ENCODE measurements around the gene PAQR6.

The PAQR6 gene

GRCh38 chr1:156212130-156212529, 35.7 kb downstream of the PAQR6 start:
- TF ChIP-seq CTCF (IDR thresholded peaks at IDR 0.05; ENCODE audit: control insufficient read depth, insufficient read depth, low read depth, low read length, missing control alignments): no peak
- DNase-seq (ENCODE audit: low read depth): no peak
- H3K4me3 ChIP-seq (ENCODE audit: control insufficient read depth, low read depth, low read length): peak overlapping the region; percentile 76; the same call in 1 of the 2 replicates

DNA sequence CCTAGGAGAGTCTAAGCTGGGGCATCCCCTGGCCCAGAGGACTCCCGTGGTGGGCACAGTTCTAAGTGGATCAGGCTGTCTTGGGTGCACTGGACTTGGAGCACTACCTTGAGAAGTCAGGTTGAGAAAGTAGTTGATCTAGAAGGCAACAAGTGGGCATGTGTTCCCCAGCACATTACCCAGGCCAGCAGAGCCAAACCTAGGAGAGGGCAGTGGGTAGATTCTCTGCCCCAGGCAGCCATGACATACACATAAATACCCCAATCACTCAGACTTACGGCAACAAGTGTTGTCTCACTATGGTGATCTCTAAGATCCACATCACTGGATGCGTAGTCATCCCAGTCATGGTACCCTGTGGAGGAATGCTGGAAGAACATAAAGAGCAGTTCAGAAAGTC, 36.6 kb downstream of the PAQR6 start:
- no peak for TF ChIP-seq CTCF (IDR thresholded peaks at IDR 0.05; ENCODE audit: control insufficient read depth, insufficient read depth, low read depth, low read length, missing control alignments)
- DNase-seq (ENCODE audit: low read depth): no peak
- H3K4me3 ChIP-seq (ENCODE audit: control insufficient read depth, low read depth, low read length): no peak overlapping the region

DNA sequence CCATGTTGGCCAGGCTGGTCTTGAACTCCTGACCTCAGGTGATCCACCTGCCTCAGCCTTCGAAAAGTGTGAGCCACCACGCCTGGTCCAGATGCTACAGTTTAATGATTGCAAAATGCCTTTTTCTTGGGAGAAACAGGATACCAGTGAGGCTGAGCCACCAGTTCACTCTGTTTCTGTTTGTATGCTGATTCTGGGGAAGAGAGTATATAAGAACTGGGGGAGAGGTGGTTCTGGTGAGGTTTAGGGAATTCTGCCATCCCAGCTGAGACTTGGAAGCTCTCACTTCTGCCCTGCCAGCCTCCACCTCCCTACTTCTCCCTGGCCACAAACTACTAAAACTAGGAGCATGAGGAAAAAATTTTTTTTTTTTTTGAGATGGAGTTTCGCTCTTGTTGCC, 43.2 kb downstream of the PAQR6 start:
- no peak overlapping the region for H3K4me3 ChIP-seq (ENCODE audit: control insufficient read depth, low read depth, low read length)
- DNase-seq (ENCODE audit: low read depth): no peak
- TF ChIP-seq CTCF (IDR thresholded peaks at IDR 0.05; ENCODE audit: control insufficient read depth, insufficient read depth, low read depth, low read length, missing control alignments): no peak

DNA sequence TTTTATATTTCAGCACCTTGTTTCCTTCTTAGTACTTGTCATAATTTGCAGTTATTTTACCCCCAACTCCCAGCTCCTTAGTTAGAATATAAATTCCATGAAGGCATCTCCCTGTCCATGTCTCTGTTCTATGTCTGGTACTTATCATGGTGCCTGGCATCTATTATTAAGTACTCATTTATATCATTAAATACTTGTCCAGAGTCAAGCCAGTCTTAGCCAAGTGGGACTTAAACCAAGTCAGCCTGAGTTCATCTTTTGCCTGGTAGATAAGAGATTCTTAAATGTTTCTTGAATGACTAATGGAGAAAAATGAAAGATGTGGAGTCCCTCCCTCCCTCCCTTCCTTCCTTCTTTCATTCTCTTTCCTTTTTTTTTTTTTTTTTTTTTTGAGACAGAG, 44.5 kb downstream of the PAQR6 start:
- DNase-seq (ENCODE audit: low read depth): no peak
- no peak for TF ChIP-seq CTCF (IDR thresholded peaks at IDR 0.05; ENCODE audit: control insufficient read depth, insufficient read depth, low read depth, low read length, missing control alignments)
- H3K4me3 ChIP-seq (ENCODE audit: control insufficient read depth, low read depth, low read length): no peak overlapping the region

- TF ChIP-seq CTCF (IDR thresholded peaks at IDR 0.05; ENCODE audit: control insufficient read depth, insufficient read depth, low read depth, low read length, missing control alignments): no peak
- DNase-seq (ENCODE audit: low read depth): no peak
- H3K4me3 ChIP-seq (ENCODE audit: control insufficient read depth, low read depth, low read length): no peak overlapping the region
Measured at GRCh38 chr1:156200044-156200443, 47.8 kb downstream of the PAQR6 start.

DNA sequence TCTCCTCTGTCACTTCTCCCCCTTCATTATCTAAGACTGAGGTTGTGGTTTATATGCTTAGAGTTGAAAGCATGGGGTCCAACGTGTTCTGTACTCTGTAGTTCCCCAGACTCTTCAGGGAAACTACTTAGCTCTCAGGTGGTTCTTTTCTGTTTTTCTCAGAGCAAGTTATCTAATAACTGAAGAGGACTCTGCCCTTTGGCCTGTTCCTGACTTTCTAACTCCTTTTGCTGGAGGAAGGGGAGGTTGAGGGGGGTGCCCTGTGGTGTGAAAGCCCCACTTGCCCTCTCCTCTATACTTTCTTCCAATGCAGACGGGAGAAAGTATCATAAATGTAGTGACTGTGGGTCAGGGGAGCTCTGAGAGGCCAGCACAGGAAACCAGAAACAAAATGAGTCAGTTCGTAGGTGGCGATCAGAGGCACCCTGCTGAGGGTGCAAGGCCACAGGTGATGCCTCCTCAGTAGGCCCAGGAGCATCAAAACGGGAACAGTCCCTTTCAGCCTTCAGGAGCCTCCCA, 49.0 kb downstream of the PAQR6 start:
- no peak for DNase-seq (ENCODE audit: low read depth)
- no peak for TF ChIP-seq CTCF (IDR thresholded peaks at IDR 0.05; ENCODE audit: control insufficient read depth, insufficient read depth, low read depth, low read length, missing control alignments)
- no peak overlapping the region for H3K4me3 ChIP-seq (ENCODE audit: control insufficient read depth, low read depth, low read length)

GRCh38 chr1:156196445-156196844, 51.4 kb downstream of the PAQR6 start:
- DNase-seq (ENCODE audit: low read depth): no peak
- H3K4me3 ChIP-seq (ENCODE audit: control insufficient read depth, low read depth, low read length): no peak overlapping the region
- TF ChIP-seq CTCF (IDR thresholded peaks at IDR 0.05; ENCODE audit: control insufficient read depth, insufficient read depth, low read depth, low read length, missing control alignments): no peak

Measured in AG09309 (cell line).